Measurements from ENCODE around the gene SPATA13. TPM values are rescaled to one million over a fixed set of nuclear protein-coding genes. Genes with fewer than 3 reads are reported as not detected.

The SPATA13 gene
- total and polyA plus RNA-seq, 2 donors from 2014 or later: 12.3 to 69.2 TPM

- peak overlapping the region in 1 of 2 donors; percentile 23 for H3K27ac ChIP-seq (ENCODE audit: low read depth in 2 of 2, low read length in 2 of 2)
- DNase-seq: no peak
- no peaks in the 10 kb centered on the region for H3K27me3 ChIP-seq (ENCODE audit: control insufficient read depth, insufficient read depth, low read length)
- H3K4me1 ChIP-seq (ENCODE audit: control insufficient read depth in 2 of 3, insufficient read depth in 2 of 3, low read depth in 1 of 3, low read length in 3 of 3): peaks cover 0 to 9% (median 5%) of the 10 kb centered on the region in 3 donors
- no peak overlapping the region for H3K4me3 ChIP-seq (ENCODE audit: low read length in 3 of 3)
- FAIRE-seq: no peak
- intact Hi-C loops (cut with DNase I): no loop called here
- peaks cover 0 to 7% (median 0%) of the 10 kb centered on the region in 3 donors for H3K36me3 ChIP-seq (ENCODE audit: control insufficient read depth in 2 of 3, insufficient read depth in 3 of 3, low read length in 3 of 3)
- H3K9ac ChIP-seq (ENCODE audit: low read length in 3 of 3): no peak overlapping the region
- no peaks in the 10 kb centered on the region for H3K9me3 ChIP-seq (ENCODE audit: control insufficient read depth in 2 of 3, insufficient read depth in 1 of 3, low read length in 3 of 3)
- TF ChIP-seq CTCF (IDR thresholded peaks at IDR 0.05; ENCODE audit: borderline replicate concordance, extremely low read depth, insufficient read depth): no peak
Observed at GRCh38 chr13:24168979-24169378, 8.5 kb downstream of the SPATA13 start.

GRCh38 chr13:24172071-24172470, 11.6 kb downstream of the SPATA13 start:
- no peaks in the 10 kb centered on the region for H3K27me3 ChIP-seq (ENCODE audit: control insufficient read depth, insufficient read depth, low read length)
- no peak for TF ChIP-seq CTCF (IDR thresholded peaks at IDR 0.05; ENCODE audit: borderline replicate concordance, extremely low read depth, insufficient read depth)
- no peak overlapping the region for H3K4me3 ChIP-seq (ENCODE audit: low read length in 3 of 3)
- H3K27ac ChIP-seq (ENCODE audit: low read depth in 2 of 2, low read length in 2 of 2): no peak overlapping the region
- H3K4me1 ChIP-seq (ENCODE audit: control insufficient read depth in 2 of 3, insufficient read depth in 2 of 3, low read depth in 1 of 3, low read length in 3 of 3): peaks cover 0 to 18% (median 3%) of the 10 kb centered on the region in 3 donors
- intact Hi-C loops (cut with DNase I): no loop called here
- DNase-seq (no peak), FAIRE-seq (no peak)
- no peaks in the 10 kb centered on the region for H3K9me3 ChIP-seq (ENCODE audit: control insufficient read depth in 2 of 3, insufficient read depth in 1 of 3, low read length in 3 of 3)
- H3K36me3 ChIP-seq (ENCODE audit: control insufficient read depth in 2 of 3, insufficient read depth in 3 of 3, low read length in 3 of 3): no peaks in the 10 kb centered on the region
- no peak overlapping the region for H3K9ac ChIP-seq (ENCODE audit: low read length in 3 of 3)

DNA sequence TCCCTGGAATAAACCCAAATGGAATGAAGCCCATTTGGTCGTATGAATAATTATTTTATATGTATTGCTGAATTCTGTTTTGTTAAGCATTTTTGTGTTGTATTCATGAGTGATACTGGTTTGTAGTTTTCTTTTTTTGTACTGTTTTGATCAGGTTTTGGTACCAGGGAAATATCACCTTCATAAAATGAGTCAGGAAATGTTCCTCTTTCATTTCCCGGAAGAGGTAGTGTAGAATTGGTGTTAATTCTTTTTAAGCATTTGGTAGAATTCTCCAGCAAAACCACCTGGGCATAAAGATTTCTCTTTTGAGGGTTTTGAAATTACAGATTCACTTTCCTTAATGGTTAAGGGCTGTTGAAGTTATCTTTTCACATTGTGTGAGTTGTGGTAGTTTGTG, 13.3 kb downstream of the SPATA13 start:
- no peaks in the 10 kb centered on the region for H3K9me3 ChIP-seq (ENCODE audit: control insufficient read depth in 2 of 3, insufficient read depth in 1 of 3, low read length in 3 of 3)
- DNase-seq (no peak), FAIRE-seq (no peak)
- H3K4me3 ChIP-seq (ENCODE audit: low read length in 3 of 3): no peak overlapping the region
- TF ChIP-seq CTCF (IDR thresholded peaks at IDR 0.05; ENCODE audit: borderline replicate concordance, extremely low read depth, insufficient read depth): no peak
- no peaks in the 10 kb centered on the region for H3K27me3 ChIP-seq (ENCODE audit: control insufficient read depth, insufficient read depth, low read length)
- H3K27ac ChIP-seq (ENCODE audit: low read depth in 2 of 2, low read length in 2 of 2): no peak overlapping the region
- intact Hi-C loops (cut with DNase I): no loop called here
- no peak overlapping the region for H3K9ac ChIP-seq (ENCODE audit: low read length in 3 of 3)
- no peaks in the 10 kb centered on the region for H3K36me3 ChIP-seq (ENCODE audit: control insufficient read depth in 2 of 3, insufficient read depth in 3 of 3, low read length in 3 of 3)
- H3K4me1 ChIP-seq (ENCODE audit: control insufficient read depth in 2 of 3, insufficient read depth in 2 of 3, low read depth in 1 of 3, low read length in 3 of 3): peaks cover 0 to 18% (median 3%) of the 10 kb centered on the region in 3 donors

- Histone ChIP-seq H3K4me3 (ENCODE audit: low read length in 3 of 3) (no peak overlapping the region), H3K4me1 (ENCODE audit: control insufficient read depth in 2 of 3, insufficient read depth in 2 of 3, low read depth in 1 of 3, low read length in 3 of 3) (peaks cover 0 to 19% (median 3%) of the 10 kb centered on the region in 3 donors), H3K9ac (ENCODE audit: low read length in 3 of 3) (peak overlapping the region in 1 of 3 donors; percentile 39), H3K36me3 (ENCODE audit: control insufficient read depth in 2 of 3, insufficient read depth in 3 of 3, low read length in 3 of 3) (no peaks in the 10 kb centered on the region), H3K9me3 (ENCODE audit: control insufficient read depth in 2 of 3, insufficient read depth in 1 of 3, low read length in 3 of 3) (no peaks in the 10 kb centered on the region), H3K27me3 (ENCODE audit: control insufficient read depth, insufficient read depth, low read length) (no peaks in the 10 kb centered on the region), H3K27ac (ENCODE audit: low read depth in 2 of 2, low read length in 2 of 2) (peak overlapping the region in 1 of 2 donors; percentile 37)
- no peak for TF ChIP-seq CTCF (IDR thresholded peaks at IDR 0.05; ENCODE audit: borderline replicate concordance, extremely low read depth, insufficient read depth)
- FAIRE-seq: no peak
- DNase-seq: no peak
- intact Hi-C loops (cut with DNase I): no loop called here
Observed at GRCh38 chr13:24175847-24176246, 15.3 kb downstream of the SPATA13 start.

All from kidney (tissue), 14 donors.